BJ (cell line): ENCODE results near the gene MED16. TPM values are rescaled to one million over a fixed set of nuclear protein-coding genes. Genes with fewer than 3 reads are reported as not detected.
"Not testable (repeated sequence)": the region's sequence is repeated elsewhere in the genome, so short reads cannot be mapped to it uniquely, and the experiment has no call there.

Experiments used
- CTCF ChIA-PET: fragments of 350-600 bp; formaldehyde crosslinking; extraction: SDS; loops from one replicate; lab custom pipeline; 2021; ENCODE audit warnings: antibody characterized with exemption, inconsistent platforms; lab: Yijun Ruan, JAX
- POLR2A ChIA-PET: fragments of 300-600 bp; sonication (Branson Sonifier 250); formaldehyde crosslinking; extraction: SDS; loops from one replicate; lab custom pipeline; 2021; ENCODE audit warnings: antibody characterized with exemption; lab: Charles Lee
- DNase-seq: peaks from one replicate; pipeline ENCODE4 v3.0.0-alpha.2; 2011; ENCODE audit warnings: low read depth
- H3K27me3 ChIP-seq: 2 replicates; pipeline ENCODE4 v1.6.0; 2011; ENCODE audit warnings: low read length; ENCODE audit not compliant: control insufficient read depth, insufficient read depth
- H3K36me3 ChIP-seq: 2 replicates; pipeline ENCODE4 v1.5.1; 2011; ENCODE audit warnings: low read length; ENCODE audit not compliant: control insufficient read depth, insufficient read depth
- H3K4me3 ChIP-seq: 2 replicates; pipeline ENCODE4 v1.5.1; 2011; ENCODE audit warnings: low read depth, mild to moderate bottlenecking, control low read depth, low read length
- polyA plus RNA-seq: library from polyadenylated mRNA; depleted of rRNA; stranded (reverse); fragments of >200 nt; gene quantifications from 2 replicates; pipeline ENCODE4 v1.2.3, GENCODE V29; 2011; rRNA removed
- small RNA-seq: library from RNA; depleted of rRNA; stranded (forward); fragments of <200 nt; gene quantifications from one replicate; pipeline ENCODE3, GENCODE V24; 2012; ENCODE audit warnings: low replicate concordance, low read depth; ENCODE audit not compliant: insufficient read length
- TF ChIP-seq, protein P1 (sequence below): IDR thresholded peaks from 2 replicates; pipeline ENCODE4 v1.5.1; 2011; ENCODE audit warnings: low read depth, mild to moderate bottlenecking, control low read depth, inconsistent platforms, low read length, moderate library complexity; ENCODE audit not compliant: insufficient read depth

MED16 gene
- polyA plus RNA-seq, 1 experiment: 39.8 TPM

- TF ChIP-seq, protein P1, sequence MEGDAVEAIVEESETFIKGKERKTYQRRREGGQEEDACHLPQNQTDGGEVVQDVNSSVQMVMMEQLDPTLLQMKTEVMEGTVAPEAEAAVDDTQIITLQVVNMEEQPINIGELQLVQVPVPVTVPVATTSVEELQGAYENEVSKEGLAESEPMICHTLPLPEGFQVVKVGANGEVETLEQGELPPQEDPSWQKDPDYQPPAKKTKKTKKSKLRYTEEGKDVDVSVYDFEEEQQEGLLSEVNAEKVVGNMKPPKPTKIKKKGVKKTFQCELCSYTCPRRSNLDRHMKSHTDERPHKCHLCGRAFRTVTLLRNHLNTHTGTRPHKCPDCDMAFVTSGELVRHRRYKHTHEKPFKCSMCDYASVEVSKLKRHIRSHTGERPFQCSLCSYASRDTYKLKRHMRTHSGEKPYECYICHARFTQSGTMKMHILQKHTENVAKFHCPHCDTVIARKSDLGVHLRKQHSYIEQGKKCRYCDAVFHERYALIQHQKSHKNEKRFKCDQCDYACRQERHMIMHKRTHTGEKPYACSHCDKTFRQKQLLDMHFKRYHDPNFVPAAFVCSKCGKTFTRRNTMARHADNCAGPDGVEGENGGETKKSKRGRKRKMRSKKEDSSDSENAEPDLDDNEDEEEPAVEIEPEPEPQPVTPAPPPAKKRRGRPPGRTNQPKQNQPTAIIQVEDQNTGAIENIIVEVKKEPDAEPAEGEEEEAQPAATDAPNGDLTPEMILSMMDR: no peak
- DNase-seq: no peak
- Histone ChIP-seq H3K27me3 (no peaks in the 10 kb centered on the region), H3K36me3 (no peaks in the 10 kb centered on the region), H3K4me3 (peak overlapping the region; percentile 40)
- ChIA-PET CTCF (interaction anchor here (1.3 kb wide), 1 partner anchor 51 kb away, joined by 3 read pairs; no protein-coding TSS in a partner anchor), POLR2A (no interaction called here)
Measured at GRCh38 chr19:821231-821824, 71.7 kb downstream of the MED16 start.

GRCh38 chr19:820212-820611 lies 72.8 kb downstream of the MED16 start:
- H3K36me3 ChIP-seq, H3K27me3 ChIP-seq, POLR2A ChIA-PET, H3K4me3 ChIP-seq, DNase-seq: not testable (repeated sequence)
- CTCF ChIA-PET: interaction anchor here (1.3 kb wide), 1 partner anchor 50 kb away, joined by 3 read pairs; no protein-coding TSS in a partner anchor

Small RNA genes within 50 kb of the gene (small RNA-seq; reads per million reads assigned to genes)
- 3.8 reads per million, percentile 50 among the genes with 10 or more reads in this experiment for gene RNU6-9

Other genes with a start within 250 kb of the MED16 start
- 2.7 and 2.9 TPM in 2 replicates for gene RNF126, start 230.0 kb downstream of the MED16 start, polyA plus RNA-seq
- gene FSTL3, start 216.8 kb downstream of the MED16 start, polyA plus RNA-seq: 62.5 and 83.2 TPM in 2 replicates
- gene PRSS57, start 197.7 kb downstream of the MED16 start, polyA plus RNA-seq: not detected in 2 replicates
- gene PALM, start 184.3 kb downstream of the MED16 start, polyA plus RNA-seq: 1.1 and 1.2 TPM in 2 replicates
- gene MISP, start 142.1 kb downstream of the MED16 start, polyA plus RNA-seq: 0.05 and 0.06 TPM in 2 replicates
- gene PTBP1, start 95.7 kb downstream of the MED16 start, polyA plus RNA-seq: 137 and 328 TPM in 2 replicates
- gene PLPPR3, start 71.2 kb downstream of the MED16 start, polyA plus RNA-seq: 0.56 and 1.1 TPM in 2 replicates
- 0.07 TPM in 1 of 2 replicates, not detected in the other for gene AZU1, start 65.3 kb downstream of the MED16 start, polyA plus RNA-seq
- gene PRTN3, start 52.2 kb downstream of the MED16 start, polyA plus RNA-seq: not detected in 2 replicates
- gene ELANE, start 40.9 kb downstream of the MED16 start, polyA plus RNA-seq: 0.10 and 0.12 TPM in 2 replicates
- 0.70 and 0.77 TPM in 2 replicates for gene CFD, start 33.5 kb downstream of the MED16 start, polyA plus RNA-seq
- not detected in 2 replicates for gene RNU6-9, start 297 bp upstream of the MED16 start, polyA plus RNA-seq
- 35.3 and 46.6 TPM in 2 replicates for gene R3HDM4, start 20.0 kb upstream of the MED16 start, polyA plus RNA-seq
- not detected in 2 replicates for gene KISS1R, start 24.1 kb upstream of the MED16 start, polyA plus RNA-seq
- 10.7 and 17.4 TPM in 2 replicates for gene ARID3A, start 32.8 kb upstream of the MED16 start, polyA plus RNA-seq
- 28.1 and 44.3 TPM in 2 replicates for gene WDR18, start 91.2 kb upstream of the MED16 start, polyA plus RNA-seq
- 0.28 and 0.32 TPM in 2 replicates for gene GRIN3B, start 107.2 kb upstream of the MED16 start, polyA plus RNA-seq
- 69.2 and 111 TPM in 2 replicates for gene TMEM259, start 127.9 kb upstream of the MED16 start, polyA plus RNA-seq
- not detected in 2 replicates for gene RNU6-2, start 128.3 kb upstream of the MED16 start, polyA plus RNA-seq
- 315 and 529 TPM in 2 replicates for gene CNN2, start 133.4 kb upstream of the MED16 start, polyA plus RNA-seq
- 1.3 and 1.9 TPM in 2 replicates for gene ABCA7, start 146.9 kb upstream of the MED16 start, polyA plus RNA-seq
- 0.13 and 0.28 TPM in 2 replicates for gene ARHGAP45, start 174.0 kb upstream of the MED16 start, polyA plus RNA-seq
- gene POLR2E, start 202.2 kb upstream of the MED16 start, polyA plus RNA-seq: 174 and 292 TPM in 2 replicates
- 463 and 626 TPM in 2 replicates for gene GPX4, start 210.8 kb upstream of the MED16 start, polyA plus RNA-seq